GM12875 (cell line): ENCODE data around the gene ID3.

Experiments used
- H3K4me3 ChIP-seq: one replicate; pipeline ENCODE4 v1.5.1; 2011; ENCODE audit warnings: low read depth, low read length, control low read depth
- TF ChIP-seq, protein P1 (sequence below): IDR thresholded peaks from 2 replicates; pipeline ENCODE4 v1.5.1; 2011; ENCODE audit warnings: low read depth, mild to moderate bottlenecking, control low read depth, inconsistent platforms, low read length, moderate library complexity, borderline replicate concordance; ENCODE audit not compliant: insufficient read depth

ID3 gene

DNA sequence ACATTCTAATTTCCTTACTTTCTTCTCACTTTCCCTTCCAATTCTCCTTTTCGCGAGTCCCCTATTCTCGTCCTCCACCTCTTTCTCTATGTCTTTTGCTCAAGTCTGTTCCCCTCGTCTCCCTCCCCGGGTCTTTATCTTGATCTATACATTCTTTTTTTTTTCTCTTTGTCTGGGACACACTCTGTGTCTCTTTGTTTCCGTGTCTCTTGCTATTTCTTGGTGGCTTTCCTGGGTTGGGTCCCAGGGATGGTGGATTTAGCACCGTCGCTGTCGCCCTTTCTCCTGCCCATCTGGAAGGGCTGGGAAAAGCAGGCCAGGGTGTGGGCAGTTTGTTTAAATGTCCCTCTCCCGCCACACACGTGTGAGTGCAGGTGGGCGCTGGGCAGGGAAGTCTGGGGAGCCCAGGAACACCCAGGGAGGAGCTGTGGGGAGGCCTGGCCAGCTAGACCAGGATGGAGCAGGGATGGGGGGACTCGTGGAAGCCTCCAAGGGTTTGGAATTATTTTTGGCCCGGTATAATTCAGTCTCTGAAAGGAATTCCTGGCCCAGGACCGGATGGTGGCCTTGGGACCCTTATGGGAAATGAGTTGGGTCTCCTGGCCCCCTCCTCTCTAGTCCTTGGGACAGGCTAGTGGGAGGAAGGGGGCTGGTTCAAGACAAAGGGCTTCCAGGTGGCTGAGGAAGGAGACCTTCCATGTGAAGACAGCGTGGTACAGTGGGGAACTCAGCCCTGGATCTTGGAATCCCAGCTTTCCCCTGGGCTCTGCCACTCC lies 9.5 kb upstream of the ID3 start:
- peak overlapping the region; percentile 59 for H3K4me3 ChIP-seq
- TF ChIP-seq, protein P1, sequence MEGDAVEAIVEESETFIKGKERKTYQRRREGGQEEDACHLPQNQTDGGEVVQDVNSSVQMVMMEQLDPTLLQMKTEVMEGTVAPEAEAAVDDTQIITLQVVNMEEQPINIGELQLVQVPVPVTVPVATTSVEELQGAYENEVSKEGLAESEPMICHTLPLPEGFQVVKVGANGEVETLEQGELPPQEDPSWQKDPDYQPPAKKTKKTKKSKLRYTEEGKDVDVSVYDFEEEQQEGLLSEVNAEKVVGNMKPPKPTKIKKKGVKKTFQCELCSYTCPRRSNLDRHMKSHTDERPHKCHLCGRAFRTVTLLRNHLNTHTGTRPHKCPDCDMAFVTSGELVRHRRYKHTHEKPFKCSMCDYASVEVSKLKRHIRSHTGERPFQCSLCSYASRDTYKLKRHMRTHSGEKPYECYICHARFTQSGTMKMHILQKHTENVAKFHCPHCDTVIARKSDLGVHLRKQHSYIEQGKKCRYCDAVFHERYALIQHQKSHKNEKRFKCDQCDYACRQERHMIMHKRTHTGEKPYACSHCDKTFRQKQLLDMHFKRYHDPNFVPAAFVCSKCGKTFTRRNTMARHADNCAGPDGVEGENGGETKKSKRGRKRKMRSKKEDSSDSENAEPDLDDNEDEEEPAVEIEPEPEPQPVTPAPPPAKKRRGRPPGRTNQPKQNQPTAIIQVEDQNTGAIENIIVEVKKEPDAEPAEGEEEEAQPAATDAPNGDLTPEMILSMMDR, result no peak

- H3K4me3 ChIP-seq, result peak overlapping the region; percentile 59
- TF ChIP-seq, protein P1, result no peak
These were observed 8.8 kb upstream of the ID3 start for GRCh38 chr1:23567996-23568607.

DNA sequence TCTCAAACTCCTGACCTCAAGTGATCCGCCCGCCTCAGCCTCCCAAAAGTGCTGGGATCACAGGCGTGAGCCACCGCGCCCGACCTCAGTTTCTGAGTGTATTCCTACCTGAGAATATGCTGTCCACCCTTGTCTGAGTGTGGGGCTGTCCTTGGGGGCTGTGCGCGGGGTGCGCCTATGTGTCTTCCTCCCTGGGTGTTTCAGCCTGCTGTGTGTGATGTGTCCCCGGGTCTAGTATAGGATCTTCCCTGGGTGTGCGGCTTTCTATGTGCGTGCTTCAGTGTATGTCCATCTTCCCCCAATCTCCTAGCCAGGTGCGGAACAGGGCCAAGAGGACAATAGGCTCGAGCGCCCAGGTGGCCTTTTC lies 8.3 kb upstream of the ID3 start:
- H3K4me3 ChIP-seq, result peak overlapping the region; percentile 6
- TF ChIP-seq, protein P1, result no peak

DNA sequence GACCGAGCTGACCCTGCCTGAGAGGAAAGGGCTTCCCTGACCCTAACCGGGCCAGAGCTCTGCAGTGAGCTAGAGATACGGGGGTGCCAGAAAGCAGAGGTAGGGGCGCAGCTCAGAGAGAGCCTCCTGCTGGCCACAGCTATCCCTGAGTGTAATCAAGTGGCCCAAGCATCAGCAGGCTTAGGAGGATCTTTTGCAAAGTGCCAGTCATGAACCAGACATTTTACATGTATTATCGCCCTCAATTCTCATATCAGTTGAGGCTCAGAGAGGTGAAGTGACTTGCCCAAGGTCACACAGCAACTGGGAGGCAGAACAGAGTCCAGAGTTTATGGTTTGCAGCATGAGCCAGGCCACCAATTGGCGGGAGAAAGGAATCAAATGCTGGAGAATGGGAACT lies 7.0 kb upstream of the ID3 start:
- H3K4me3 ChIP-seq, result no peak overlapping the region
- TF ChIP-seq, protein P1, result peak; percentile 20; the same call in 1 of the 2 replicates

DNA sequence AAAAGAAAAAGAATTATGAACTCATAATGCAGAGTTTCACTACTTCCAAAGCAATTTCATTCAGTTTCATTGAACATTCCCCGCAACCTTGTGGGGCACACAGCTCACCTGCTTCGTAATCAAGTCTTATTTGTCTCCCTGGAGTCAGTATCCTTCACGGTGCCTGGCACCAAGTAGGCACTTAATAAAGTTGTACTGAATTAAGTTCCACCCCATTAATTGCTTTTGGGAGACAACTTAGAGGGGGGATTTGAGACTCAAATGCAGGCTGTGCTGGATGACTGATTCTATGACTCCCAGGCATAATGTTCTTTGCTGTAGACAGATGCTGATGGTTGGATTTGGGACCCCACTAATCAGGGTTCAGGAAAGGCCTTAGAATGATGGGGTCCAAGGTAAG lies 6.5 kb upstream of the ID3 start:
- H3K4me3 ChIP-seq, result no peak overlapping the region
- TF ChIP-seq, protein P1, result no peak

DNA sequence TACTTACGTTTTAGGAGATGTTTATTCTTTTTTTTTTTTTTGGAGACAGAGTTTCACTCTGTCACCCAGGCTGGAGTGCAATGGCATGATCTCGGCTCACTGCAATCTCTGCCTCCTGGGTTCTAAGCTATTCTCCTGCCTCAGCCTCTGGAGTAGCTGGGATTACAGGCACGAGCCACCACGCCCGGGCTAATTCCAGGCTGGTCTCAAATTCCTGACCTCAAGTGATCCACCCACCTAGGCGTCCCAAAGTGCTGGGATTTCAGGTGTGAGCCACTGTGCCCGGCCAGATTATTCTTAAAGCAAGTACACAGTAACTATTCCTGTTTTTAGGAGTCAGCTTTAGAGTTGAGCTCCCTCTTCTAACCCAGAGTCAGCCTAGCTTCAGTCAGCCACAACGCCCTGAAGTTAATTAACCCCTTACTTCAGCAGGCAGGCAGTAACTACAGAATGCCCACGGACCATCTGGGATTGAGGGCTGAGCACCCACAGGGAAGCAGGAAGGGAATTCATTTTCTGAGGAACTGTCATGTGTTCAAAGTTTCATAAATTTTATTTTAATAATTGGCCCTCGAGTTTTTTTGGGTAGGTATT lies 5.3 kb upstream of the ID3 start:
- TF ChIP-seq, protein P1, result no peak
- H3K4me3 ChIP-seq, result no peak overlapping the region

DNA sequence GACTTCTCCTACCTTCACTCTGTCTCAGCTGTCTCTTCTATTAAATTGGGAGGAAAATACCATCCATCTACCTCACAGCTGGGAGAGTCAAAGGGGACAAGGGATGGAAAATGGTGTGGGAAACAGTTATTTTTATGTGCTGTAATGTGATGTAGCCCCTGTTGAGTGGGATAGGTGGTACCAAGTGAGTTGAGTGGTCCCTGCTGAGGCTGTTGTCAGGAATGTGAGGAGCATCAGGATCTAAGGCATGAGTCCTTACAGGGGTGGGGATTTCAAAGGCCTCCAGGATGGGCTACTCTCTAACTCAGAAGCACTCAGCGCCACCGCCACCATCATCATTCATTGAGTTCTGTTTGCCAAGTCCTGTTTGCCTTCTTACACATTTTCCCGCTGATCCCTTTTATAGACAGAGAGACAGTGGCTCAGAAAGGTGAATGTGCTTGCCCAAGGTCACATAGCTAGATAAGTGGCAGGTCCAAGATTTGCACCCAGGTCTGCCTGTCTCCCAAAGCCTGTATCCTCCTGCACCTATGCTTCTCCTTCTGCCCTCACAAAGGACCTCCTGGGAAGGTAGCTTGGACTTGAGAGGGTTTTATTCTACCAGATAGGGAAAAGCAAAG lies 4.6 kb upstream of the ID3 start:
- TF ChIP-seq, protein P1, result no peak
- no peak overlapping the region for H3K4me3 ChIP-seq
